Uterus (tissue), 2 donors: ENCODE results near the gene NOP16.

ENCODE experiments used
- CTCF ChIP-seq, 4 experiments: fragments of 200-600 bp in 2 of 4; fragments of 450-650 bp in 2 of 4; sonication (generic) in 2 of 4; IDR thresholded peaks; one replicate each; pipeline ENCODE4 v1.5.1; 2016 to 2019; ENCODE audit warnings: antibody characterized with exemption in 4 of 4, mild to moderate bottlenecking in 2 of 4, moderate library complexity in 1 of 4
- POLR2A ChIP-seq, 2 donors: fragments of 450-650 bp; IDR thresholded peaks; one replicate each; pipeline ENCODE4 v1.6.1; 2016; ENCODE audit warnings: antibody characterized with exemption in 2 of 2, mild to moderate bottlenecking in 1 of 2, moderate library complexity in 1 of 2

GRCh38 chr5:176366232-176366894 lies 22.0 kb downstream of the NOP16 start:
- no peak for TF ChIP-seq CTCF (IDR thresholded peaks at IDR 0.05)
- no peak for TF ChIP-seq POLR2A (IDR thresholded peaks at IDR 0.05)
